Measurements from ENCODE around the gene KRTAP5-9. TPM values are rescaled to one million over a fixed set of nuclear protein-coding genes. Genes with fewer than 3 reads are reported as not detected.

KRTAP5-9 gene
- total and polyA plus RNA-seq, 2 experiments from 2014 or later = 0.24 TPM; not detected in 1

GRCh38 chr11:71572811-71573210, 24.6 kb downstream of the KRTAP5-9 start (continued):
- no peak for TF ChIP-seq REST (IDR thresholded peaks at IDR 0.05; ENCODE audit: unreplicated experiment)

GRCh38 chr11:71574418-71574817, 26.2 kb downstream of the KRTAP5-9 start:
- no peaks in the 10 kb centered on the region for H3K36me3 Mint-ChIP-seq (ENCODE audit: low read depth)
- Histone ChIP-seq H3K27me3 (ENCODE audit: insufficient read depth) (no peaks in the 10 kb centered on the region), H3K4me1 (ENCODE audit: insufficient read depth) (0 out of 2 replicates have a peak, but pooled peaks cover 3% of the 10 kb centered on the region), H4K20me1 (replicated peaks; ENCODE audit: insufficient read depth) (no peaks in the 10 kb centered on the region), H3K27ac (ENCODE audit: low read depth) (no peak overlapping the region), H3K36me3 (ENCODE audit: insufficient read depth) (no peaks in the 10 kb centered on the region), H3K9me2 (ENCODE audit: insufficient read depth) (no peaks in the 10 kb centered on the region), H3F3A (replicated peaks; ENCODE audit: low read depth) (no peaks in the 10 kb centered on the region), H3K4me2 (no peak overlapping the region), H3K4me3 (no peak overlapping the region), H2AFZ (no peak overlapping the region), H3K79me2 (replicated peaks; ENCODE audit: insufficient read depth) (no peaks in the 10 kb centered on the region)
- H3K9me3 Mint-ChIP-seq = no peaks in the 10 kb centered on the region
- no peak overlapping the region for H3K4me3 Mint-ChIP-seq
- H3K27ac Mint-ChIP-seq = no peak overlapping the region
- DNase-seq (ENCODE audit: low spot score) = no peak
- ATAC-seq = no peak
- H3K27me3 Mint-ChIP-seq (ENCODE audit: insufficient read depth, low read depth, poor library complexity) = peaks cover 15% of the 10 kb centered on the region
- H3K4me1 Mint-ChIP-seq = peaks cover 14% of the 10 kb centered on the region
- no peak for TF ChIP-seq JUNB (IDR thresholded peaks at IDR 0.05; ENCODE audit: unreplicated experiment)
- no peak for TF ChIP-seq ETS1 (IDR thresholded peaks at IDR 0.05)

GRCh38 chr11:71575723-71576424, 27.7 kb downstream of the KRTAP5-9 start:
- Histone ChIP-seq H3K27me3 (ENCODE audit: insufficient read depth) (no peaks in the 10 kb centered on the region), H4K20me1 (replicated peaks; ENCODE audit: insufficient read depth) (no peaks in the 10 kb centered on the region), H3F3A (replicated peaks; ENCODE audit: low read depth) (no peaks in the 10 kb centered on the region), H3K79me2 (replicated peaks; ENCODE audit: insufficient read depth) (no peaks in the 10 kb centered on the region), H3K4me3 (no peak overlapping the region), H2AFZ (no peak overlapping the region), H3K36me3 (ENCODE audit: insufficient read depth) (no peaks in the 10 kb centered on the region), H3K27ac (ENCODE audit: low read depth) (no peak overlapping the region), H3K9me2 (ENCODE audit: insufficient read depth) (no peaks in the 10 kb centered on the region), H3K4me2 (no peak overlapping the region), H3K4me1 (ENCODE audit: insufficient read depth) (peaks cover 9% of the 10 kb centered on the region)
- Mint-ChIP-seq H3K27ac (no peak overlapping the region), H3K27me3 (ENCODE audit: insufficient read depth, low read depth, poor library complexity) (peaks cover 13% of the 10 kb centered on the region), H3K4me1 (peaks cover 19% of the 10 kb centered on the region), H3K36me3 (ENCODE audit: low read depth) (no peaks in the 10 kb centered on the region), H3K4me3 (no peak overlapping the region; the same call in 2 of the 3 replicates), H3K9me3 (no peaks in the 10 kb centered on the region)
- DNase-seq (ENCODE audit: low spot score) (no peak), ATAC-seq (no peak)
- TF ChIP-seq ZNF462 (CRISPR knock-in tag; IDR thresholded peaks at IDR 0.05) = no peak
- TF ChIP-seq JUNB (IDR thresholded peaks at IDR 0.05; ENCODE audit: unreplicated experiment) = no peak
